Ramos (cell line): Measurements from ENCODE around the gene SPATA21.

Source experiments
- in situ Hi-C: fragments of 300-500 bp; cut with MboI; formaldehyde crosslinking; loops from one replicate; pipeline ENCODE4 v1.14.3; 2022; ENCODE audit warnings: low sequenced_read_pairs; ENCODE audit not compliant: unreplicated experiment

The SPATA21 gene

DNA sequence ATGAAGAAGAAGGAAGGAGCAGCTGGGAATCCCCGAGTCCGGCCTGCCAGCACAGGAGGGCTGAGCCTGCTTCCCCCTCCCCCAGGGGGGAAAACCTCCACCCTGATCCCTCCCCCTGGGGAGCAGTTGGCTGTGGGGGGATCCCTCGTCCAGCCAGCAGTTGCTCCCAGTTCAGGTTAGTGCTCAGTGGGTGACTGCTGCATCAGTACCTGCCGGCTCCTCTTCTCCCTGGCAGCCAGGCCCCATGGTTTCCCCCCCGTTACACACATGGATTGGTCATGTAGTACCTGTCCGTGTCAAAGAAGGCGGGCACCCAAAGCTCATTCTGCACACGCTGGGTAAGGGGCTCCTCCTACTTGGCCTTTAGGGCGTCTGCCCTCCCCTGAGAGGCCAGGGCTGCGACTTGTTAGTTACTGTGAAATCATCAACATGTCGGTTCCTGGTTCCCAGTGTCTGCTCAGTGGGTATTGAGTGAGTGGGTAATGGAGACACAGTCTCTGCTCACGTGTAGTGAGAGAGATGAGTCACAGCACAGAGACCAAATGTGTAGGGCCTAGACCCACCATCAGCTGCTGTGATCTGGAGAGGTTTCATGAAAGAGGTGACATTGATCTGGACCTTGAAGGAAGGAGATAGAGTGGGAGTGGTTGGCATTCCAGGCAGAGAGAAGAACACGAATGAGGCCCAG is 14.8 kb upstream of the SPATA21 start:
- in situ Hi-C loops: no loop called here

- in situ Hi-C loops: no loop called here
These were observed 13.7 kb upstream of the SPATA21 start for GRCh38 chr1:16450863-16451481.

GRCh38 chr1:16449666-16450065 is 12.4 kb upstream of the SPATA21 start:
- in situ Hi-C loops: no loop called here

- in situ Hi-C loops: no loop called here
These were observed 11.8 kb upstream of the SPATA21 start for GRCh38 chr1:16449065-16449464.

GRCh38 chr1:16447641-16448040 is 10.4 kb upstream of the SPATA21 start:
- in situ Hi-C loops: no loop called here

- in situ Hi-C loops: no loop called here
These were observed 8.9 kb upstream of the SPATA21 start for GRCh38 chr1:16446116-16446515.

GRCh38 chr1:16445052-16445451 is 7.8 kb upstream of the SPATA21 start:
- in situ Hi-C loops: no loop called here

DNA sequence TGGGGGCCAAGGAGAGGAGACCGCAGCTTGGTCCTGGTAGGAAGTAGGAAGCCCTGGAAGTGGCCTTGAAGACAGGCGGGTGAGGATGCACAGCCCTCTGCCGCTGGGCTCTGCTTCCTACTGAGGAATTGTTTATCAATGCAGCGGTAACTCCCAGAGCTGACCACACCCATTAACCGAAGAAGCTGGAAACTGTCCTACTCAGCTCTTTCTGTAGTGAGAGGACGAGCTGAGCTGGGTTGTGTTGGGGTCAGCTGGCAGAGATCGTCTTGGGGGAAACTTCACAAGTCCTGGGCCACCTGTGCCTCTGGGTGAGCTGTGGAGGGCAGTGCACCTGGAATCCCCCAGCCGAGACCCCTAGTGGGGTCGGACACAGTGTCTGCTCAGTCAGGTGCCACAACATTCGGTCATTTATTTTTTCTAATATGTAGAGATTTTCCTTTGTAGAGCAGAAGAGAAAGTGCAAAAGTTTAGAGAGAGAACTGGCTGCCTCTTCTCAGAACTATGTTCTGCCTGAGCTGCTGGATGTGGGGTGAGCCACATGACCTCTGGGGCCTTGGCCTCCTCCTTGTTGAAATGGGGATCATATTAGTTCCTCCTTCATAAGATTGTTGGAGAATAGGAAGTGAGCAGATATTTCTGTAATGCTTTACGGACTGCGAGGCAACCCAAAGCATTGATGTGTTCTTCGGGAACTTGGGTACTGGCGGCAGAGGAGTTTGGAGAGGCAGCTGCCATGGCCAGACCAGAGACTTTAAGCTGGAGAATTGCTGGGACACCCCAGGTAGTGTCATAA is 6.9 kb upstream of the SPATA21 start:
- in situ Hi-C loops: no loop called here

GRCh38 chr1:16442941-16443340 is 5.7 kb upstream of the SPATA21 start:
- in situ Hi-C loops: no loop called here

DNA sequence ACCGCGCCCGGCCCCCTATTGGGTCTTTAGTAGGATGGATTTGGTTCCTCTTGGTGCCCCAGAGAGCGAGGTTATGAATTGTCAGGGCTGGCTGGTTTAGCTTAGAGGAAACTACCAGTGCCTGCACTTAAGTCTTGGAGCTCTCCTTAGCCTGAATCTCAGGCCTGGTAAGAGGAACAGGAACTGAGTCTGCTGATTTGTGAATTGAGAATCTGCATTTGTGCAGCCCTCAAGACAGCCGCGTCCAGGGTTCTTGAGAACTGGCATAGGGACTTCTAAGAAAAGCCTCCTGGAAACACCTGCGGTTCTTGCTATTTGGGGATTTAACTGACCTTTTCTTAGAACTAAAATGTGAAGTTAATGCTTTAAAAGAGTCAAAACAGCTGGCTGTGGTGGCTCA is 5.0 kb upstream of the SPATA21 start:
- in situ Hi-C loops: no loop called here

DNA sequence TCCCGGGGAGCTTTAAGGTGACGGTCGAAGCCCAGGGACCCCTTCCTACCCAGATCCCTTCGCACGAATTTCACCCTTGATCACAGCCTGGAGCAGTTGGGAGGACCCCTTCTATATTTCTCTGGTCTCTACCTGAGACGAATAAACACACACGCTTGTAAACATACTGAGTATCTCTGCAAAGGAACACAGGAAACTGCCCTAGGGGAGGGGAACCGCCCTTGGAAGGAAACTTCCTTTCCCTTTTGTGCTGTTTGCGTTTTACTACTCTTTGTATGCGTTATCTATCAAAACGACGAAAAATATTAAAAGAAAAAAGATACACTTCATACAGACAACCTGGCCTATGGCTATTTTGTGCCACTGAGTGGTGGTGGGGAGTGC is 4.0 kb upstream of the SPATA21 start:
- in situ Hi-C loops: no loop called here

DNA sequence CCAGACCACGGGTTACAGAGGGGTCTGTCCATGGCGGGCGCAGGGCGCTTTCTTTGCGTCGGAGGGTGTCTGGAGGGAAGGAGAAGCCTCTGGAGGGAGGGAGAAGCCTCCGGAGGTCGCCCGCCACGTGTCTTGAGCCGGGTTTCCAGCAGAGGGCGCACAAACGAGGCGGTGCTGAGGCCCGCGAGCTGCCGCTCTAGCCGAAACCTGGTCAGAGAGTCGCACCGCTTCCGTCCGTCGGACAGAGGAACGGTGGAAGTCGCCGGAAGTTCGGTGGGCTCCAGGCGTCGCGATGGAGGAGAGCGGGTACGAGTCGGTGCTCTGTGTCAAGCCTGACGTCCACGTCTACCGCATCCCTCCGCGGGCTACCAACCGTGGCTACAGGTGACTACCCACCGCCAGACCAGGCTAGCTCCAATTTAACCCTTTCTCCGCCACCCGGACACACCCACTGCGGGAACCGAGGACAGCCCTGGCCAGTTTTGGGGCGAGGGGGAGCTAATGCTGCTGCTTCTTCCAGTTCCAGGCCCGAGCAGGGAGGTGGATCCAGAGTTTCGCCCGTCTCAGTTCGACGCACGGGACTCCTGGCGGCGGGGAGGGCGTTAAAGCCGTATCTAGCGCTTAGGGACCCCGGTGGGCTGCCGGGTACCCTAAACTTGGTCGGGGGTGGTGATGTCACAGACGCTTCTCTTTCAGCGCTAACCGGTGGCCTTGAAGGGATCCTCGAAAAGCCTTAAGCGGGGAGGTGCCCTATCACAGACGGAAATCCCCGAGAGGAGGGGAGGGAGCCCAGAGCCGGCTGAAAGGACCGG is 3.5 kb upstream of the SPATA21 start, which contains the start of gene NECAP2:
Gene NECAP2 (plus strand): TSS at position 255 of the 812 bp plus-strand sequence. CDS start 38 bp downstream, at position 293.
- in situ Hi-C loops: no loop called here

DNA sequence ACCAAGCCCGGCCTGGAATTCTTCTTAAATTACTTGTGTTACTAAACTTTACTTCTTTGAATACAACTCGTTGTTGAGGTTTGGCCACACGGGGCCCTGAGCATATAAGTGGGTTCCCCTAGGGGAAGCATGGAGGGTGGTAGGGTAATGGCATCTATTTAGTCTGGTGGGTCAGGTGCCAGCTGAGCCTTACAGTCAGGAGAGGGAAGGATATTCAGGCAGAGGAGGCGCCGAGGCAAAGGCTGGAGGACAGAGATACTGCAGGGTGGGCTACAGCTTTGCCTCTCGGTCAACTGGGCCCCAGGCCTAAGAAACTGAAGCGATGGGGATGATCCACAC is 2.9 kb upstream of the SPATA21 start:
- in situ Hi-C loops: no loop called here

- in situ Hi-C loops: no loop called here
These were observed 1.7 kb upstream of the SPATA21 start for GRCh38 chr1:16438924-16439323.

GRCh38 chr1:16438516-16438915 is 1.3 kb upstream of the SPATA21 start:
- in situ Hi-C loops: no loop called here

DNA sequence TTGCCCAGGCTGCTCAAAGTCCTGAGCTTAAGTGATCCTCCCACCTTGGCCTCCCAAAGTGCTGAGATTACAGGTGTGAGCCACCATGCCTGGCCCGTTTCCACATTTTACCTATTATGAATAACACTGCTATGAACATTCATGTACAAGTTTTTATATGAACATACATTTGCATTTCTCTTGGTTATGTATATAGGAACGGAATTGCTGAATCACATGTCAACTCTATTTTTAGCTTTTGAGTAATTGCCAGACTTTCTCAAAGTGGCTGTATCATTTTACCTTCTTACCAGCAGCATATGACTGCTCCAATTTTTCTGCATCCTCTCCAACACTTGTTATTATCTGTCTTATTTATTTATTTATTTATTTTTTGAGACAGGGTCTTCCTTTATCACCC is 2.7 kb downstream of the SPATA21 start:
- in situ Hi-C loops: no loop called here

- in situ Hi-C loops: no loop called here
These were observed 3.2 kb downstream of the SPATA21 start for GRCh38 chr1:16434007-16434406.

- in situ Hi-C loops: no loop called here
These were observed 4.2 kb downstream of the SPATA21 start for GRCh38 chr1:16433030-16433429.

DNA sequence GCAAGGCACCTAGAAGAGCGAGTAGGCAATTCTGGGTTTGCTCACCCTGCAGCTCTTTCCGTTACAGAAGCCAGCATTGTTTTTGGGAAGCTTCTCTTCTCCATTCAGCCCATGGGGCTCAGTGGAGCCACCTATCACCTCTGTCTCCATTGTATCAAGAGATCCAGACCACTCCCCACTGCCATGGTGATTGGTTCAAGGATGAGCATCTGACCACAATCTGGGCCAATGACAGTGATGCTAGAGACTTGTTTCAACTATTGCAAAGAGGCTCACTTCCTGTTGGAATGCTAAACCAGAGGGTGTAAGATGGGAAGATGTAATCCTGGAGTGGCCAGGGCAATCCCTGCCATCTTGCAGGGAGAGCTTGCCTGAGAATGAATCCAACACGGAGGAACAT is 6.6 kb downstream of the SPATA21 start:
- in situ Hi-C loops: no loop called here

DNA sequence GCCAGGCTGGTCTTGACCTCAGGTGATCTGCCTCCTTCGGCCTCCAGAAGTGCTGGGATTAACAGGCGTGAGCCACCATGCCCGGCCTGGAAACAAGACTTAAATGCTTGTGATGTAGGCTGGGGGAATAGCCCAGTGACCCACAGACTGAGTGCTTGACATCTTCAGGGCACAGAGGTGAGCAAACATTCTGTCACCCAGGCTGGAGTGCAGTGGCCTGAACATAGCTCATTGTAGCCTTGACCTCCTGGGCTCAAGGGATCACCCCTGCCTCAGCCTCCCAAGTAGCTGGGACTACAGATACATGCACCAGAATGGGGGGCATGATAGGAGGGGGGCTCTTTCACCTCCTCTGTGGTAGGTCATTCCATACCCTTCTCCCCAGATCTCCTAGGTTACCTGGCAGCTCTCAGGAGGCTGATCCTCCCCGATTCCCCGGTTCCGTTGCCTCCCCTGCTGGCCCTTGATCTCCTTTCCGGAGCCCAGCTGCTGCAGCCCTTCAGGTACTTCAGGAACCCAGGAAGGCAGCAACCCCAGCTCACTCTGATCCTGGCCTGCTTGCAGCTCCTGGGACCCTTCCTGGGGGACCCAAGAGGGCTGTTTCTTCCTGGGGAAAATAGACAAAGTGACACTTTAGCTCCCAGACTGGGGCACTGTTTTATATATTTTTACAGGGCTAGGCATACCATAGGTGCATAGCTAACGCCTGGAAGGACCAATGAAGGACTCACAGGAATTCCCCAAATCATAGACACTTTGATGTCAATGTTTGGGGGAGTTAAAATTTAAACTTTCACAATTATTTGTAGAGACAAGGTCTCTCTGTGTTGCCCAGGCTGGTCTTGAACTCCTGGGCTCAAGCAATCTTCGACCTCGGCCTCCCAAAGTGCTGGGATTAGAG is 11.8 kb downstream of the SPATA21 start:
- in situ Hi-C loops: no loop called here
